Neuronal stem cell (in vitro differentiated cells): ENCODE results near the gene RASA4.
"Not testable (repeated sequence)": the region's sequence is repeated elsewhere in the genome, so short reads cannot be mapped to it uniquely, and the experiment has no call there.

Experiments used
- DNase-seq: peaks from one replicate; pipeline ENCODE4 v3.0.0-alpha.2; 2013; ENCODE audit warnings: low spot score
- H2AFZ ChIP-seq: one replicate; pipeline ENCODE4 v1.6.1; 2013; ENCODE audit warnings: mild to moderate bottlenecking, low read length, inconsistent platforms
- H2AK5ac ChIP-seq: 2 replicates; pipeline ENCODE4 v1.6.1; 2013; ENCODE audit warnings: low read depth, mild to moderate bottlenecking, inconsistent platforms, low read length, moderate library complexity, mixed read lengths
- H2BK120ac ChIP-seq: 2 replicates; pipeline ENCODE4 v1.6.1; 2013; ENCODE audit warnings: low read depth, mild to moderate bottlenecking, inconsistent platforms, low read length, moderate library complexity, mixed read lengths
- H2BK12ac ChIP-seq: one replicate; pipeline ENCODE4 v1.6.1; 2013; ENCODE audit warnings: low read length, inconsistent platforms
- H2BK15ac ChIP-seq: 2 replicates; pipeline ENCODE4 v1.6.1; 2013; ENCODE audit warnings: mild to moderate bottlenecking, low read length, inconsistent platforms, mixed read lengths
- H2BK5ac ChIP-seq: one replicate; pipeline ENCODE4 v1.6.1; 2013; ENCODE audit warnings: inconsistent platforms, mild to moderate bottlenecking, low read length, moderate library complexity
- H3K14ac ChIP-seq: one replicate; pipeline ENCODE4 v1.6.1; 2013; ENCODE audit warnings: low read length, inconsistent platforms
- H3K18ac ChIP-seq: 2 replicates; pipeline ENCODE4 v1.6.1; 2013; ENCODE audit warnings: low read length, inconsistent platforms
- H3K23ac ChIP-seq: 2 replicates; pipeline ENCODE4 v1.6.1; 2013; ENCODE audit warnings: low read depth, mild to moderate bottlenecking, mixed read lengths, low read length, inconsistent platforms; ENCODE audit not compliant: poor library complexity
- H3K27ac ChIP-seq: replicated peaks from 3 replicates; pipeline ENCODE4 v1.5.1; 2013; ENCODE audit warnings: low read length, inconsistent platforms
- H3K27me3 ChIP-seq, 3 experiments: 2 replicates each; pipeline ENCODE4 v1.6.1; 2013; ENCODE audit warnings: low read length in 3 of 3, mild to moderate bottlenecking in 2 of 3, inconsistent platforms in 1 of 3, low read depth in 1 of 3, mixed read lengths in 1 of 3, moderate library complexity in 1 of 3; ENCODE audit not compliant: control insufficient read depth in 3 of 3, insufficient read depth in 3 of 3
- H3K36me3 ChIP-seq, 2 donors: replicated peaks in 1 of 2; 2 replicates each; pipeline ENCODE4 v1.6.1; 2013; ENCODE audit warnings: low read length in 2 of 2; ENCODE audit not compliant: control insufficient read depth in 2 of 2, insufficient read depth in 2 of 2
- H3K4ac ChIP-seq: 2 replicates; pipeline ENCODE4 v1.6.1; 2013; ENCODE audit warnings: inconsistent platforms, mild to moderate bottlenecking, low read length, moderate library complexity
- H3K4me1 ChIP-seq, 2 donors: 1 replicate in 1 of 2; 2 replicates in 1 of 2; pipeline ENCODE4 v1.6.1; 2013; ENCODE audit warnings: low read length in 2 of 2, low read depth in 1 of 2; ENCODE audit not compliant: control insufficient read depth in 2 of 2, insufficient read depth in 1 of 2
- H3K4me2 ChIP-seq: one replicate; pipeline ENCODE4 v1.6.1; 2013; ENCODE audit warnings: mild to moderate bottlenecking, low read length, inconsistent platforms; ENCODE audit not compliant: insufficient read depth, poor library complexity, severe bottlenecking
- H3K4me3 ChIP-seq, 2 donors: 2 replicates each; pipeline ENCODE4 v1.5.1; 2013; ENCODE audit warnings: low read length in 2 of 2, mild to moderate bottlenecking in 2 of 2, inconsistent platforms in 1 of 2, moderate library complexity in 1 of 2
- H3K79me1 ChIP-seq: one replicate; pipeline ENCODE4 v1.6.1; 2013; ENCODE audit warnings: low read depth, mild to moderate bottlenecking, inconsistent platforms, low read length, moderate library complexity
- H3K9ac ChIP-seq: one replicate; pipeline ENCODE4 v1.6.1; 2013; ENCODE audit warnings: mild to moderate bottlenecking, low read depth, low read length, inconsistent platforms; ENCODE audit not compliant: poor library complexity
- H3K9me3 ChIP-seq, 2 donors: replicated peaks in 1 of 2; 2 replicates each; pipeline versions ENCODE3 to v1.6.1; 2013; ENCODE audit warnings: low read length in 2 of 2, mild to moderate bottlenecking in 2 of 2, inconsistent platforms in 1 of 2, low read depth in 1 of 2, mixed read lengths in 1 of 2, moderate library complexity in 1 of 2; ENCODE audit not compliant: control insufficient read depth in 2 of 2, insufficient read depth in 1 of 2
- H4K8ac ChIP-seq: one replicate; pipeline ENCODE4 v1.6.1; 2013; ENCODE audit warnings: low read depth, mild to moderate bottlenecking, inconsistent platforms, low read length, moderate library complexity
- H4K91ac ChIP-seq: one replicate; pipeline ENCODE4 v1.6.1; 2013; ENCODE audit warnings: low read length, low read depth, mild to moderate bottlenecking, inconsistent platforms; ENCODE audit not compliant: poor library complexity
- WGBS, 2 donors: extraction: QIAGEN DNeasy Blood & Tissue Kit; methylation state at CpG; one replicate each; pipeline ENCODE4 v1.1.7; 2013; ENCODE audit warnings: missing lambda C conversion rate in 2 of 2, mixed read lengths in 1 of 2; ENCODE audit not compliant: insufficient read length in 2 of 2, insufficient replicate concordance in 1 of 2; ENCODE audit errors: extremely low coverage in 2 of 2; 5-methylcytosine and 5-hydroxymethylcytosine counted together

The RASA4 gene

GRCh38 chr7:102613575-102614345, 2.8 kb downstream of the RASA4 start:
- not testable (repeated sequence) for DNase-seq, H3K4ac ChIP-seq, H3K4me3 ChIP-seq, H3K9ac ChIP-seq, H3K18ac ChIP-seq, H3K27me3 ChIP-seq, H3K23ac ChIP-seq, H3K4me2 ChIP-seq, H2AK5ac ChIP-seq, H2BK120ac ChIP-seq, H2BK5ac ChIP-seq, H3K9me3 ChIP-seq, H2BK15ac ChIP-seq, H4K8ac ChIP-seq, H3K27ac ChIP-seq, H4K91ac ChIP-seq, H3K4me1 ChIP-seq, H3K36me3 ChIP-seq, H2BK12ac ChIP-seq, H3K14ac ChIP-seq, H3K79me1 ChIP-seq, H2AFZ ChIP-seq
- WGBS, 2 donors = no CpG with 5 or more reads among the region's 15 CpGs

GRCh38 chr7:102611675-102612325, 4.8 kb downstream of the RASA4 start:
- H3K4ac ChIP-seq, H3K79me1 ChIP-seq, H2BK5ac ChIP-seq, H3K27me3 ChIP-seq, H2BK12ac ChIP-seq, H2AK5ac ChIP-seq, H2BK15ac ChIP-seq, H2BK120ac ChIP-seq, H3K23ac ChIP-seq, H4K8ac ChIP-seq, H3K4me2 ChIP-seq, H3K4me1 ChIP-seq, H3K9me3 ChIP-seq, H4K91ac ChIP-seq, H3K36me3 ChIP-seq: not testable (repeated sequence)
- Histone ChIP-seq H3K18ac (peak overlapping the region; percentile 97), H3K27ac (peak overlapping the region; percentile 90), H3K14ac (peak overlapping the region; percentile 97), H2AFZ (peak overlapping the region; percentile 64), H3K4me3 (peak overlapping the region; percentile 31 to 37), H3K9ac (peak overlapping the region; percentile 72)
- WGBS, 2 donors = no CpG with 5 or more reads among the region's 10 CpGs
- DNase-seq = peak; percentile 43

- H2BK15ac ChIP-seq, H3K4me2 ChIP-seq, H3K18ac ChIP-seq, H2BK12ac ChIP-seq, H3K14ac ChIP-seq, H4K8ac ChIP-seq, H3K27ac ChIP-seq, H3K27me3 ChIP-seq, H3K4ac ChIP-seq, H3K23ac ChIP-seq, H3K4me3 ChIP-seq, H2BK5ac ChIP-seq, H3K4me1 ChIP-seq, H3K36me3 ChIP-seq, H2AFZ ChIP-seq, H4K91ac ChIP-seq, DNase-seq, H3K79me1 ChIP-seq, H2AK5ac ChIP-seq, H3K9me3 ChIP-seq, H2BK120ac ChIP-seq, H3K9ac ChIP-seq: not testable (repeated sequence)
- WGBS, 2 donors = no CpG with 5 or more reads among the region's 30 CpGs
Observed at GRCh38 chr7:102611013-102611674, 5.4 kb downstream of the RASA4 start.

GRCh38 chr7:102610441-102610840, 6.1 kb downstream of the RASA4 start:
- not testable (repeated sequence) for H3K23ac ChIP-seq, H2BK12ac ChIP-seq, H4K8ac ChIP-seq, H3K9me3 ChIP-seq, H2AFZ ChIP-seq, H4K91ac ChIP-seq, H2BK15ac ChIP-seq, H3K14ac ChIP-seq, H2BK5ac ChIP-seq, H2BK120ac ChIP-seq, H2AK5ac ChIP-seq, H3K9ac ChIP-seq, H3K18ac ChIP-seq, H3K27me3 ChIP-seq, H3K27ac ChIP-seq, H3K4ac ChIP-seq, H3K4me1 ChIP-seq, DNase-seq, H3K4me3 ChIP-seq, H3K79me1 ChIP-seq, H3K36me3 ChIP-seq, H3K4me2 ChIP-seq
- no CpG with 5 or more reads among the region's 7 CpGs for WGBS, 2 donors
